MCF 10A (cell line): ENCODE results near the gene BMPER. TPM values are rescaled to one million over a fixed set of nuclear protein-coding genes. Genes with fewer than 3 reads are reported as not detected.

Source experiments
- BruUV-seq: library from RNA; stranded (reverse); fragments of 400-500 nt; replicated peaks from 2 replicates; lab custom pipeline; 2021; lab: Mats Ljungman, UMichigan
- CTCF ChIA-PET: fragments of 300-600 bp; sonication (Branson Sonifier 250); formaldehyde crosslinking; extraction: SDS; loops from one replicate; lab custom pipeline; 2021; ENCODE audit warnings: antibody characterized with exemption, inconsistent platforms; lab: Yijun Ruan, JAX
- POLR2A ChIA-PET: fragments of 300-600, 350-650 bp; sonication (Branson Sonifier 250); formaldehyde crosslinking; extraction: SDS; loops from one replicate; lab custom pipeline; 2020; ENCODE audit warnings: antibody characterized with exemption, inconsistent platforms; lab: Yijun Ruan, JAX
- DNase-seq: peaks from one replicate; pipeline ENCODE4 v3.0.0-alpha.2; 2018; ENCODE audit not compliant: unreplicated experiment
- H3K27ac Mint-ChIP-seq: one replicate; pipeline ENCODE4 v1.8.0; 2022; ENCODE audit warnings: mild to moderate bottlenecking, low read depth, mixed read lengths; ENCODE audit not compliant: unreplicated experiment
- H3K27me3 Mint-ChIP-seq: one replicate; pipeline ENCODE4 v1.8.0; 2022; ENCODE audit warnings: mixed read lengths; ENCODE audit not compliant: insufficient read depth, unreplicated experiment
- H3K36me3 Mint-ChIP-seq: one replicate; pipeline ENCODE4 v1.8.0; 2022; ENCODE audit warnings: mild to moderate bottlenecking, moderate library complexity, mixed read lengths; ENCODE audit not compliant: insufficient read depth, unreplicated experiment
- H3K4me1 Mint-ChIP-seq: one replicate; pipeline ENCODE4 v1.8.0; 2022; ENCODE audit warnings: mixed read lengths; ENCODE audit not compliant: insufficient read depth, unreplicated experiment
- H3K4me3 Mint-ChIP-seq: one replicate; pipeline ENCODE4 v1.8.0; 2022; ENCODE audit warnings: mild to moderate bottlenecking, moderate library complexity, mixed read lengths; ENCODE audit not compliant: unreplicated experiment
- H3K9me3 Mint-ChIP-seq: one replicate; pipeline ENCODE4 v1.8.0; 2022; ENCODE audit warnings: mixed read lengths; ENCODE audit not compliant: unreplicated experiment
- CTCF ChIP-seq: fragments of 200-600 bp; IDR thresholded peaks from one replicate; pipeline ENCODE4 v1.8.0; 2022; ENCODE audit warnings: antibody characterized with exemption, mild to moderate bottlenecking; ENCODE audit not compliant: unreplicated experiment
- intact Hi-C: fragments of 100-400 bp; cut with micrococcal nuclease; formaldehyde crosslinking; loops from 2 replicates; pipeline ENCODE4 v1.14.1; 2022
- total RNA-seq: library from RNA; stranded (reverse); gene quantifications from 2 replicates; pipeline ENCODE4 v1.2.3, GENCODE V29; 2022

BMPER gene
- total RNA-seq, 1 experiment from 2014 or later, result 0.40 TPM

- no peak for TF ChIP-seq CTCF
- ChIA-PET POLR2A (no interaction called here), CTCF (no interaction called here)
- Mint-ChIP-seq H3K4me3 (no peak overlapping the region), H3K36me3 (no peaks in the 10 kb centered on the region), H3K27ac (no peak overlapping the region), H3K27me3 (no peaks in the 10 kb centered on the region), H3K9me3 (no peaks in the 10 kb centered on the region), H3K4me1 (no peaks in the 10 kb centered on the region)
- no TSS peak for BruUV-seq
- DNase-seq, result no peak
- intact Hi-C loops, result no loop called here
These were observed 282.5 kb downstream of the BMPER start for GRCh38 chr7:34187798-34188307.

- Mint-ChIP-seq H3K4me3 (no peak overlapping the region), H3K27ac (peak overlapping the region; percentile 66), H3K9me3 (no peaks in the 10 kb centered on the region), H3K27me3 (no peaks in the 10 kb centered on the region), H3K4me1 (no peaks in the 10 kb centered on the region), H3K36me3 (no peaks in the 10 kb centered on the region)
- BruUV-seq, result no TSS peak
- no peak for DNase-seq
- intact Hi-C loops, result no loop called here
- CTCF ChIA-PET, result no interaction called here
- TF ChIP-seq CTCF, result no peak
- POLR2A ChIA-PET, result no interaction called here
These were observed 283.7 kb downstream of the BMPER start for GRCh38 chr7:34189031-34189430.

- Mint-ChIP-seq H3K36me3 (no peaks in the 10 kb centered on the region), H3K4me1 (no peaks in the 10 kb centered on the region), H3K27me3 (no peaks in the 10 kb centered on the region), H3K27ac (peak overlapping the region; percentile 66), H3K9me3 (no peaks in the 10 kb centered on the region), H3K4me3 (no peak overlapping the region)
- BruUV-seq, result no TSS peak
- CTCF ChIA-PET, result no interaction called here
- DNase-seq, result no peak
- no peak for TF ChIP-seq CTCF
- intact Hi-C loops, result no loop called here
- POLR2A ChIA-PET, result no interaction called here
These were observed 285.0 kb downstream of the BMPER start for GRCh38 chr7:34190299-34190698.

- intact Hi-C loops, result no loop called here
These were observed 285.8 kb downstream of the BMPER start for GRCh38 chr7:34191162-34191561.

More at GRCh38 chr7:34191162-34191561, 285.8 kb downstream of the BMPER start:
- Mint-ChIP-seq H3K9me3 (no peaks in the 10 kb centered on the region), H3K36me3 (no peaks in the 10 kb centered on the region), H3K4me1 (no peaks in the 10 kb centered on the region), H3K4me3 (no peak overlapping the region), H3K27ac (no peak overlapping the region), H3K27me3 (no peaks in the 10 kb centered on the region)
- no peak for DNase-seq
- CTCF ChIA-PET, result interaction anchor here (0.7 kb wide), 1 partner anchor 25 kb away, joined by 3 read pairs; no protein-coding TSS in a partner anchor
- BruUV-seq, result no TSS peak
- TF ChIP-seq CTCF, result no peak
- POLR2A ChIA-PET, result no interaction called here
